IPS DF 4.7 (cell line): Measurements from ENCODE around the gene LGR6.

Source experiments
- DNase-seq: peaks from one replicate; pipeline ENCODE4 v3.0.0-alpha.2; 2013; ENCODE audit warnings: low spot score; ENCODE audit errors: extremely low read depth

The LGR6 gene

DNA sequence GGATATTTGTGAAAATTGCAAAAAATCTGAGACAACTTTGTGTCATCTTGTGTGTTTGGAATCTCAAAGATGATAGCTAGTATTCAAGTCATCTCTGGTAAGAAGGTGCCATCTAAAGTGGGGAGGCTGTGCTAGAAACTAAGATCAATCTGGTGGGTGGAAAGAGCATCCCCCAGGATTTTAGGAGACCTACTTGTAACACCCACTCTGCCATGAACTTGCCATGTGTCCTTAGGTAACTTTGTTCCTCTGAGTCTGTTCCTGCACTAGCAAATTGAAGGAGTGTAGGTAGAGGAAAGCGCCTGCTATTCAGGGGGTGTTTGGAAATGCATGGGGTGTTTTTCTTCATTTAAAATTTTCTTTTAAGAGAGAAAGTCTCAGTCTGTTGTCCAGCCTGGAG is 24.4 kb downstream of the LGR6 start:
- no peak for DNase-seq

DNA sequence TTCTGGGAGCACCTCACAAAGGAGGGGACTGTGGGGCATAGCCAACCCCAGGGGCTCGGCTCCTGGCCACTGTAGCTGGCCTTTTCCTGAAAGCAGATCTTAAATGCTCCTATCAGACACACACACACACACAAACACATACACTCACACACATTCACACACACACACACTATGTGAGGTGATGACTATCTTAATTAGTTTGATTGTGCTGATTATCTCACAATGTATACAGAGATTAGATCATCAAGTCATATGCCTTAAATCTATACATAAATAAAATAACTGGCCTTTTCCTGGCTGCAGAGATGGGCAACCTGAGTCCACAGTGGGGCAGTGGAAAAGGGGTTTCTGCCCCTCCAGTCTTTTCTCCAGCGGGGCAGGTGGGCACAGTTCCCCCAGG is 27.1 kb downstream of the LGR6 start:
- no peak for DNase-seq

DNA sequence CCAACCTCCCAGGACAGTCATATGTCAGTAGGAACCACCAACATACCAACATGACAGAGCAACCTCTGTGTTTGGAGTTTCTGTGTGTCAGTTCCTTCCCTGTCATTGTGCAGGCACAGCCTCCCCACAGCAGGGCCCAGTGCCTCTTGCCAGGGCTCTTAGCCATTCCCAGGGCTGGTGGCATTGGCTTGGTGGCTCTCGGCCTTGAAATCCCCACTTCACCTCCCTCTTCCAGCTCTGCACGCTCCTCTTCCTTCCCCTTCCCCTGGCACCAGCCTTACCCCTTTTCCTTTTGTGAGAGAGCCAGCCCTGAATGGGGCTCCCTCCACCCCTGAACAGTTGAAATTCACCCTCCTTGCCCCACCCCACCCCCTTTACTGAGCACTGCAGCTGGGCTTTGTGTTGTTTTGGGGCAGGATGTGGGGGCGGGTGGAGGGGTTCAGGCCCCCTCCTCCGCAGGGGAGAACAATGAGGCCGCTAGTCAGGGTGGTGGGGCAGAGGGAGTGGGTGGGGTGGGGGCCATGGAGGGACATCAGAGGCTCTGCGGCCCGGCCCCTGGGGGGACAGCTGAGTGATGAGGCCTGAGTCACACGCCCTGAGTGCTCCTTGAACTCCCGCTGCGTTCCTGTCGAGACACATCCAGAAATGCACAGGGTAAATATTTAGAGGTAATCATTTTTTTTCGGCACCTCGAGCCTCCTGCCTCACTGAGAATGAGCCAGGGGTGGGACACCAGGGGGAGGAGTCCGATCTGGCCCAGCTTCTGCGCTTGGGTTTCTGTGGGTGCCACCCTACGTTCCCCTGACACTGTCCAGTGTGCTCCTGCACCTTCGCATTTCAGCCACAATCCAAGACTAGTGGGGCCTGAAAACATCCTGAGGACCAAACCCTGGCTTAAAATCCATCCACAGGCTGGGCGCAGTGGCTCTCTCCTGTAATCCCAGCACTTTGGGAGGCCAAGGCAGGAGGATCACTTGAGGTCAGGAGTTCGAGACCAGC is 28.6 kb downstream of the LGR6 start:
- no peak for DNase-seq

DNA sequence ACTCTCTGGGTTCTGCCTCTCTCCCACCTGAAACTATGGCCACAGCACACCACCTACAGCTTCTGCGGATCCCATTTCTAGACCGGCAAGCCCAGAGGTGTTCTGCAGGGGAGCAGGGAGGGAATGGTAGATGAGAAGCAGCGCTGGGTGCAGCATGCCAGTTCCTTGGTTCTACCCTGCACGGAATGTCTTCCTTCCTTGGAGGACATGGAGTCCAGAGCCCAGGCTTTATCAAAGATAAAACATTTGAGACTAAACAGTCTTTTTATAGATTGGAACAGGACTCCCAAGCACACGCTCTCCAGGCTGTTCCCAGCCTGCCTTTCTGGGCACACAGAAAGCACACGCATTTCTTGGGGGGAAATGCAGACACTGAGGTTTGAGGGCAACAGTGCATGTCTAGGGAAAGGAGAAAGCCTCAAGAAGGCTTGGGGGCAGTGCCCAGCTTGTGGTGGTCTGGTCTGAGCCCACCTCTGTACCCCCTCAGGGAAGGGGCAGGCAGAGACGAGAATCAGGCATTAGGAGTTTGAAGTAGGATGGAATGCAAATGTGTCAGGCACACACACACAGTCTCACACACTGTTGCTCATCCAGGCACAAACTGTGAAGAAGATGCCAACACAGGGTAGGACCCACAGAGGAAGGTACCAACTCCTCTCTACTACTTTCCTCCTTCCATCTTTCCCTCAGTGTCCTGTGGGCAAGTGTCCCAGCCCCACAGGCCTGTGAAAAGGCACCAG is 29.7 kb downstream of the LGR6 start:
- no peak for DNase-seq

GRCh38 chr1:202224453-202224852 is 30.9 kb downstream of the LGR6 start:
- DNase-seq = no peak

DNA sequence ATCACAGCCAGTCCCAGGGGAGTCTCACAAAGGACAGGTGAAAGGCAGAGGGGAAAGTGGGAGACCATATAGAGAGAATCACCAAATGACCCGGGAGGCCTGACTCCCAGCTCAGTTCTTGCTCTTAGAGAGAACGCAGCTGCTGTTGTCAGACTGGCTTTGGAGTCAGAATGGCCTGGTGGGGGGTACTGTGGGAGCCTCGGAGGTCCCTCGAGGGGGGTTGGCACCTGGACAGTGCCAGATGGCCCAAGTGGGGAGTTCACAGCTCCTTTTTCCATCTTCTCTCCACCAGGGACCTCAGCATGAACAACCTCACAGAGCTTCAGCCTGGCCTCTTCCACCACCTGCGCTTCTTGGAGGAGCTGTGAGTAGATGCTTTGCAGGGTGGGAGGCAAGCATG is 31.5 kb downstream of the LGR6 start:
- DNase-seq = no peak

- DNase-seq = no peak
These were observed 33.6 kb downstream of the LGR6 start for GRCh38 chr1:202227053-202227672.

DNA sequence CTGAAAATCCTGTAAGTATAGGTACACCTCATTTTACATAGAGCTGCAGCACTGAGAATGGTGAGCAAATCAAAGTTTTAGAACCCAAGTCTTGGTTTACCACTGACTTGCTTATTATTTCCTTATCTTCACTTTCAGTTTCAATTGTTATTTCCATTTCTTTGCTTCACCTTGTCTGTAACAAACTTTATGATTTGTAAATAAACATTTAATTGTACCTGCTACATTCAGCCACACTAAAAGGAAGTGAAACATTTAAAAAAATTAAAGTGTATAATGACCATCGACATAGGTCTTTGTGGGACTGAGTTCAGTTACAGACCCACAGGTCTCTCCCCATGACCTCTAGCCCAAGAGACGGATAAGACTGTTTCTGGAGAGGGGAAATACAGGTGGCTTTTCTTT is 34.4 kb downstream of the LGR6 start:
- DNase-seq = no peak

- DNase-seq = no peak
These were observed 35.0 kb downstream of the LGR6 start for GRCh38 chr1:202228484-202229122.

- DNase-seq = no peak
These were observed 35.8 kb downstream of the LGR6 start for GRCh38 chr1:202229376-202229775.

DNA sequence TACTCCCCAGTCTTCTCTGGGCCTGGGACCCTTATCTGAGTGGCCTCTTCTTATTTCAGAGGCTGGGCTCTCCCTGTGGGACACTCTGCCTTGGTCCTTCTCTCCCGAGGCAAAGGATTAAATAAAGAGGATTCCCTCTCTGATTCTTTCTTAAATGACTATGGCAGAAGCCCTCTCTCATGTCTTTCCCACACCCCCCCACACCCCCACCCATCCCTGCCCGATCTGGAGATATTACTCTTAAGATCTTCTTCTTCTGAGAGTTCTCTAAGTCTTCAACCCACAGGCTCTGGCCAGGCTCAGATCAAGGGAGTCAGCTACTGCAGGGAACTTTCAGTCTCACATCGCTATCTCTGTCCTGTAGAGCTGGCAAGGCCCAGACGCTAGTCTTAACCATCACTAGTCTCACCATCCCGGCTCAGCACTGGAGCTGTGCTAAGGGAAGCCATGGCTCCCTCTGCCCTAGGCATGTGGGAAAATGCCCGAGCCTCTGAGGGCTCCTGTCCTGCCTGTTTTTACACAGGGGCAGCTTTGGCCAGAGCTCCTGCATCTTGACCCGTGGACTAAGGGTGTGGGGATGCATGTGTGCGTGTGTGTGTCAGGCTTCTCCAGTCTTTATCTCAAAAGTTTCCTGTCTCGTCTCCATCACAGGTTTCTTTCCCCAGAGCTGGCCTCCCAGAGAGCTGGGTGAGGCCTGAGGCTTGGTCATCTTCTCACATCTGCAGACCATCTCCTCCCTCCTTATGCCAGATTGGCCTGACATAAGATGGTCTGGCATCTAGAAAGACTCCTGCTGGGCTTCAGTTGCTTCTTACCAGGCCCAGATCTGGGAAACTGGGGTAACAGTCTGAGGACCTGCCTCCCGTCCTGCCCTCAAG is 36.7 kb downstream of the LGR6 start:
- DNase-seq = no peak

GRCh38 chr1:202230939-202231645 is 37.5 kb downstream of the LGR6 start:
- DNase-seq = no peak

DNA sequence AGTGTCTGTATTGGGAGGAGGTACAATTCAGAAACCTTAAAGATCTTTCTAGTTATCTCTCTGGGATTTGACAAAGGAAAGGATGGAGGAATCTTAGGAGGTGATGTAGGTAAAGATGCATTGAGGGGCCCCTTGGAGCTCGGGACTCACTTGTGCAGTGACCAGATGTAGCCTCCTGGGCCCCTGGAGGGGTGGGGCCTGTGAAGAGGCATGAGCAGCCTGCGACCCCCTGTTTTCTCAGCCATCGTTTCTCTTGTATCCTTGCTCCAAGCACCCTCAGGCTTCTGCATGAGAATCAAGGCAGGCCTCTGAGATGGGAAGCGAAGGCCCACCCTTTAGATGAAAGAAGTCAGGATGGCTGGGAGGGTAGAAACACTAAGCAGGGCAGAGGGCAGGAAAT is 39.6 kb downstream of the LGR6 start:
- no peak for DNase-seq

DNA sequence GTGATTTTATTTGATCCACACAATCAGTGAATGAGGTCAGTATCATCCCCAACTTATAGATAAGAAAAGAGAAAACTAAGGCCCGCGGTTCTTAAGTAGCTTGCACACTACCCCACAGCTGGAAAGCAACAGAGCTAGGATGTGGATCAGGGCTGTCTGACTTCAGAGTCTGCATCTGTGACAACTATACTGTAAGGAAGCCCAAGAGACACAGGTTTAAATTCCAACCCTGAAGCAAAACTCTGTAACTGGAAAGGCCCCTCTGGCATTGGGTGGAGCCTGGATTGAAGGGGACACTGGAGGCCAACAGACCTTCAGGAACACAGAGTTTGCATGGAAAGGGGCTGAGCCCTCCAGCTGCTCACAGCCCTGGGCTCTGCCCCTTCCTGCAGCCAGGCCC is 40.2 kb downstream of the LGR6 start:
- no peak for DNase-seq

- DNase-seq = no peak
These were observed 40.9 kb downstream of the LGR6 start for GRCh38 chr1:202234331-202235002.

- DNase-seq = no peak
These were observed 41.5 kb downstream of the LGR6 start for GRCh38 chr1:202235003-202235660.

DNA sequence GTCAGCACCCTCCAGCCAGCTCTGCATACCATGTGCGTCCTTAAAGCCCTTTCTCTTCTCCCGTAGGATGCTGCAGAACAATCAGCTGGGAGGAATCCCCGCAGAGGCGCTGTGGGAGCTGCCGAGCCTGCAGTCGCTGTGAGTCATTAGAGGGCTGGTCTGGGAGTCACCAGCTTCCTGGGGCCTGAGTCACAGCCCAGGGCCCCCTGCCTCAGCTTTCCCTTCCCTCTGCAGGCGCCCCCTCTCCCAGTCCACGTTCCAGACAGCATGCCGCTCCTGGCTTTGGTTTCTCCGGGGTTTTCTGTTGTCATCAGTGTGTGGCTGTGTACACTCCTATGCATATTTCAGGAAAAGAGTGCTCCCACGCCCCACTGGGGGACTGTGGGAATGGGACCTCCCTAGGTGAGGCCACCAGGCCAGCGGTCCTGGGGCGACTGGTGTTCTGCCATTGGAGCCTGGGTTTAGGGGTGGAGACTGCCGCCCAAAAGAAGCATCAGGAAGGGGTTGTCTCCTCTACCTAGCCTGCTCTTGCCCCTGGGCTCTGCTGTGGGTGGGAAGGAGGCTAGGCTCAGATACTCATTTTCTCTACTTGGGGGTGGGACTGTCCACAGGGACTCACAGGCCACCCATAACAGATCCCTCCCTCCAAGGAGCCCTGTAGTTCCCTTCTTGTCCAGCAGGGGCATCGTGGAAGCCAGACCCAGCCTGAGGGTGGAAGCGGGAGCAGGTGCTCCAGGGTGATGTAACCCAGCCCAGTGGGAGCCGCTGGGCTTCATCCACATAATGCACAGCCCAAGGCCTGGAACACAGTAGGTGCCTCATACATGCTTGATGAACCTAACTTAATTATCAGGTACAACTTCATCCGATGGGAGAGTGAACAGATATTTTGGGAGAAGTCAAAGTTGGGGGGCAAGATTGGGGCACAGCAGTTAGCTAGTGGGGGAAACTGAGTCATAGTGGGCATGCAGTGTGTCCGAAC is 42.5 kb downstream of the LGR6 start:
- no peak for DNase-seq

GRCh38 chr1:202237052-202237451 is 43.5 kb downstream of the LGR6 start:
- DNase-seq = peak; percentile 72
